Colonic mucosa (tissue), 4 donors: ENCODE measurements around the gene TMEM63A. TPM values are rescaled to one million over a fixed set of nuclear protein-coding genes. Genes with fewer than 3 reads are reported as not detected.

Experiments used
- DNase-seq: peaks from one replicate; pipeline ENCODE4 v3.0.0-alpha.2; 2020
- H3K27ac ChIP-seq: fragments of 200-600 bp; one replicate; pipeline ENCODE4 v1.8.0; 2021
- H3K27me3 ChIP-seq: fragments of 200-600 bp; one replicate; pipeline ENCODE4 v1.8.0; 2021
- H3K36me3 ChIP-seq: fragments of 200-600 bp; one replicate; pipeline ENCODE4 v1.8.0; 2021
- H3K4me1 ChIP-seq: fragments of 200-600 bp; one replicate; pipeline ENCODE4 v1.8.0; 2021; ENCODE audit warnings: mild to moderate bottlenecking
- H3K4me3 ChIP-seq: fragments of 200-600 bp; one replicate; pipeline ENCODE4 v1.8.0; 2021
- H3K9ac ChIP-seq, 2 donors: one replicate each; pipeline ENCODE4 v1.7.0; 2013; ENCODE audit warnings: control low read depth in 2 of 2, low read depth in 2 of 2, low read length in 2 of 2
- H3K9me3 ChIP-seq: fragments of 200-600 bp; one replicate; pipeline ENCODE4 v1.8.0; 2021
- CTCF ChIP-seq: fragments of 200-600 bp; IDR thresholded peaks from one replicate; pipeline ENCODE4 v1.8.0; 2022; ENCODE audit warnings: antibody characterized with exemption, mild to moderate bottlenecking
- intact Hi-C: fragments of 100-400 bp; cut with DNase I; formaldehyde crosslinking; loops from one replicate; pipeline ENCODE4 v1.14.1; 2022
- total RNA-seq, 2 donors: library from RNA; stranded (reverse); fragmentation: NEBNext Ultra II Directional in 1 of 2; extraction: Animal tissue kit (Norgen Biotek cat#: 25700) in 1 of 2; gene quantifications; one replicate each; pipeline ENCODE4 v1.2.1, GENCODE V29; 2021
- donor health status: healthy.
- donor health status: DM: no; HTN: no; CAD: no.
- donor health status: DM: no; HTN: no; CAD: no.

TMEM63A gene
- total RNA-seq, 2 donors from 2014 or later, result 124 to 165 TPM

- no peaks in the 10 kb centered on the region for H3K9me3 ChIP-seq
- H3K36me3 ChIP-seq, result peaks cover 24% of the 10 kb centered on the region
- no peak overlapping the region for H3K27ac ChIP-seq
- H3K4me1 ChIP-seq, result peaks cover 13% of the 10 kb centered on the region
- no peak for DNase-seq
- no peak overlapping the region for H3K4me3 ChIP-seq
- H3K27me3 ChIP-seq, result no peaks in the 10 kb centered on the region
- no peak for TF ChIP-seq CTCF
- H3K9ac ChIP-seq, result no peak overlapping the region
- intact Hi-C loops, result no loop called here
Observed at GRCh38 chr1:225863167-225863566, 19.0 kb downstream of the TMEM63A start.

GRCh38 chr1:225862581-225862950 lies 19.6 kb downstream of the TMEM63A start:
- Histone ChIP-seq H3K9ac (no peak overlapping the region), H3K36me3 (peaks cover 24% of the 10 kb centered on the region), H3K27me3 (no peaks in the 10 kb centered on the region), H3K4me1 (peaks cover 13% of the 10 kb centered on the region), H3K4me3 (no peak overlapping the region), H3K9me3 (no peaks in the 10 kb centered on the region), H3K27ac (no peak overlapping the region)
- TF ChIP-seq CTCF, result no peak
- intact Hi-C loops, result no loop called here
- DNase-seq, result no peak

GRCh38 chr1:225861834-225862580 lies 20.2 kb downstream of the TMEM63A start:
- intact Hi-C loops, result no loop called here
- no peak for DNase-seq
- Histone ChIP-seq H3K9ac (no peak overlapping the region), H3K36me3 (peaks cover 24% of the 10 kb centered on the region), H3K4me1 (peaks cover 13% of the 10 kb centered on the region), H3K9me3 (no peaks in the 10 kb centered on the region), H3K27ac (no peak overlapping the region), H3K4me3 (no peak overlapping the region), H3K27me3 (no peaks in the 10 kb centered on the region)
- no peak for TF ChIP-seq CTCF

GRCh38 chr1:225860876-225861441 lies 21.2 kb downstream of the TMEM63A start:
- H3K27me3 ChIP-seq, result no peaks in the 10 kb centered on the region
- no peak overlapping the region for H3K9ac ChIP-seq
- no peak overlapping the region for H3K4me3 ChIP-seq
- intact Hi-C loops, result no loop called here
- no peaks in the 10 kb centered on the region for H3K9me3 ChIP-seq
- no peak for TF ChIP-seq CTCF
- H3K27ac ChIP-seq, result no peak overlapping the region
- DNase-seq, result no peak
- H3K36me3 ChIP-seq, result peaks cover 23% of the 10 kb centered on the region
- peaks cover 12% of the 10 kb centered on the region for H3K4me1 ChIP-seq

GRCh38 chr1:225860107-225860506 lies 22.1 kb downstream of the TMEM63A start:
- Histone ChIP-seq H3K9ac (no peak overlapping the region), H3K9me3 (no peaks in the 10 kb centered on the region), H3K36me3 (peaks cover 18% of the 10 kb centered on the region), H3K4me1 (peaks cover 4% of the 10 kb centered on the region), H3K27ac (no peak overlapping the region), H3K27me3 (no peaks in the 10 kb centered on the region), H3K4me3 (no peak overlapping the region)
- intact Hi-C loops, result no loop called here
- DNase-seq, result no peak
- TF ChIP-seq CTCF, result no peak
